Astrocyte of the spinal cord (primary cell): ENCODE measurements around the gene ARHGEF16.

ENCODE experiments used
- DNase-seq: peaks from one replicate; pipeline ENCODE4 v3.0.0; 2011; ENCODE audit warnings: low read depth, low spot score
- H3K4me3 ChIP-seq: 2 replicates; pipeline ENCODE4 v1.5.1; 2011; ENCODE audit warnings: low read depth, mild to moderate bottlenecking, low read length, moderate library complexity
- CTCF ChIP-seq: IDR thresholded peaks from 2 replicates; pipeline ENCODE4 v1.5.1; 2012; ENCODE audit warnings: low read depth, mild to moderate bottlenecking, low read length, inconsistent platforms
- in situ Hi-C: cut with HindIII; loops from 2 replicates; pipeline ENCODE4 v1.10.0; 2017; ENCODE audit warnings: low sequenced_read_pairs

ARHGEF16 gene

GRCh38 chr1:3427711-3428704, 26.5 kb upstream of the ARHGEF16 start:
- TF ChIP-seq CTCF = no peak
- no peak for DNase-seq
- no peak overlapping the region for H3K4me3 ChIP-seq
- in situ Hi-C loops = no loop called here

GRCh38 chr1:3428899-3429298, 25.6 kb upstream of the ARHGEF16 start:
- H3K4me3 ChIP-seq = no peak overlapping the region
- no peak for TF ChIP-seq CTCF
- no peak for DNase-seq
- in situ Hi-C loops = no loop called here

- no peak overlapping the region for H3K4me3 ChIP-seq
- TF ChIP-seq CTCF = no peak
- in situ Hi-C loops = no loop called here
Measured at GRCh38 chr1:3429320-3429719, 25.1 kb upstream of the ARHGEF16 start.

GRCh38 chr1:3429766-3430165, 24.7 kb upstream of the ARHGEF16 start:
- in situ Hi-C loops = no loop called here
- TF ChIP-seq CTCF = no peak
- no peak for DNase-seq

More at GRCh38 chr1:3429320-3429719, 25.1 kb upstream of the ARHGEF16 start:
- DNase-seq = no peak

GRCh38 chr1:3430406-3430805, 24.1 kb upstream of the ARHGEF16 start:
- TF ChIP-seq CTCF = no peak
- H3K4me3 ChIP-seq = no peak overlapping the region
- no peak for DNase-seq
- in situ Hi-C loops = no loop called here

More at GRCh38 chr1:3429766-3430165, 24.7 kb upstream of the ARHGEF16 start:
- H3K4me3 ChIP-seq = no peak overlapping the region

GRCh38 chr1:3430820-3431219, 23.6 kb upstream of the ARHGEF16 start:
- no peak for DNase-seq
- TF ChIP-seq CTCF = no peak
- in situ Hi-C loops = no loop called here
- no peak overlapping the region for H3K4me3 ChIP-seq
